T-helper 22 cell (primary cell): Measurements from ENCODE around the gene CAPZA3.
"Not testable (repeated sequence)": the region's sequence is repeated elsewhere in the genome, so short reads cannot be mapped to it uniquely, and the experiment has no call there.

Experiments
- DNase-seq: peaks from one replicate; pipeline ENCODE4 v3.0.0-alpha.2; 2020; ENCODE audit warnings: low read depth

CAPZA3 gene

GRCh38 chr12:18737819-18738218 is at the start of gene CAPZA3, which contains the start of gene PLCZ1:
TSS of gene CAPZA3 (plus strand) at chr12:18738119. CDS start at chr12:18738269, 150 bp downstream.
TSS of gene PLCZ1 (minus strand) at chr12:18738012. CDS start at chr12:18737371, 641 bp downstream.
- no peak for DNase-seq

GRCh38 chr12:18689771-18690170 is 48.1 kb upstream of the CAPZA3 start:
- no peak for DNase-seq

GRCh38 chr12:18690653-18691052 is 47.3 kb upstream of the CAPZA3 start:
- no peak for DNase-seq

GRCh38 chr12:18693986-18694385 is 43.9 kb upstream of the CAPZA3 start:
- not testable (repeated sequence) for DNase-seq

GRCh38 chr12:18696971-18697602 is 40.8 kb upstream of the CAPZA3 start:
- DNase-seq: no peak

GRCh38 chr12:18700271-18700670 is 37.6 kb upstream of the CAPZA3 start:
- DNase-seq: no peak

- DNase-seq: no peak
Measured at GRCh38 chr12:18703321-18703720, 34.6 kb upstream of the CAPZA3 start.

- DNase-seq: no peak
Measured at GRCh38 chr12:18703911-18704310, 34.0 kb upstream of the CAPZA3 start.

GRCh38 chr12:18706798-18707197 is 31.1 kb upstream of the CAPZA3 start:
- no peak for DNase-seq

- DNase-seq: no peak
Measured at GRCh38 chr12:18716236-18716635, 21.7 kb upstream of the CAPZA3 start.

GRCh38 chr12:18718462-18718861 is 19.5 kb upstream of the CAPZA3 start:
- DNase-seq: no peak

GRCh38 chr12:18719922-18720510 is 17.9 kb upstream of the CAPZA3 start:
- no peak for DNase-seq

- no peak for DNase-seq
Measured at GRCh38 chr12:18720690-18721089, 17.2 kb upstream of the CAPZA3 start.

- DNase-seq: no peak
Measured at GRCh38 chr12:18721452-18721851, 16.5 kb upstream of the CAPZA3 start.

- DNase-seq: no peak
Measured at GRCh38 chr12:18723752-18724151, 14.2 kb upstream of the CAPZA3 start.

GRCh38 chr12:18731156-18731555 is 6.8 kb upstream of the CAPZA3 start:
- no peak for DNase-seq

GRCh38 chr12:18747895-18748294 is 10.0 kb downstream of the CAPZA3 start:
- no peak for DNase-seq

GRCh38 chr12:18749386-18749957 is 11.6 kb downstream of the CAPZA3 start:
- no peak for DNase-seq

- no peak for DNase-seq
Measured at GRCh38 chr12:18750085-18750484, 12.2 kb downstream of the CAPZA3 start.

- no peak for DNase-seq
Measured at GRCh38 chr12:18751866-18752265, 13.9 kb downstream of the CAPZA3 start.

GRCh38 chr12:18752280-18752920 is 14.5 kb downstream of the CAPZA3 start:
- no peak for DNase-seq

GRCh38 chr12:18752947-18753346 is 15.0 kb downstream of the CAPZA3 start:
- DNase-seq: no peak

GRCh38 chr12:18753481-18754123 is 15.7 kb downstream of the CAPZA3 start:
- no peak for DNase-seq
